GM18868 (cell line): ENCODE data around the gene PDE7B.
A peak's percentile ranks its signal among the peaks of the same experiment; 100 is the strongest.

ENCODE experiments used
- ATAC-seq: cut with Tn5 transposase; IDR thresholded peaks from one replicate; pipeline ENCODE4 v1.9.1; 2021; ENCODE audit warnings: mild to moderate bottlenecking, moderate library complexity; ENCODE audit not compliant: unreplicated experiment

The PDE7B gene

DNA sequence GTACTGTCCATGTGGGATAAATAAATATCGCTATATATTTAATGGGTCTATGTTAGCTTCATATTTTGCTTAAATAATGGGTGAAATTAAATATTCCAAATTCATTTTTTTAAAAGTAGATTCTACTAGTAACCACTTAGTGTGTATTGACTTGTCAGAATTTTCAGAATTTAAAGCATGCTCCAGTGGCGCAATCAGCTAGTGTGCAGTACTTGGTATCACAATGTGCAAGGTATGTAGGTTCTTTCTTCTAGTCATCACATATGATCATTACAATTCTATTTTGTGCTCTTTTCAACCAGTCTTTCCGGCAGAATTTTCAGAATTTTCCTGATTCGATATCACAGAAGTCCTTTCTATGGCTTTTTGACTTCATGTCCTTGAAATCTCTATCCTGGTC is 32.6 kb downstream of the PDE7B start:
- ATAC-seq = no peak

DNA sequence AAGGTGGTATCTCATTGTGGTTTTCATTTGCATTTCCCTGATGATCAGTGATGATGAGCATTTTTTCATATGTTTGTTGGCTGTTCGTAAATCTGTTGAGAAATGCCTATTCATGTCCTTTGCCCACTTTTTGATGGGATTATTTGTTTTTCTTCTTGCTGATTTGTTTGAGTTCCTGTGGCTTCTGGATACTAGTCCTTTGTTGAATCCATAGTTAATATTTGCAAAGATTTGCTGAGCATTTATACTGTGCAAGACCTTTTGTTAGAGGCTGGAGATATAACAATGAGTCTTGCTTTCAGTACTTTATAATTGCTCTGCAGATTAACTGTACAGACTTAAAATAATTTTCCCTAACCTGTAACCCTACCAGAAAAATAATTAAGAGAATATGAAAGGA is 35.6 kb downstream of the PDE7B start:
- no peak for ATAC-seq

DNA sequence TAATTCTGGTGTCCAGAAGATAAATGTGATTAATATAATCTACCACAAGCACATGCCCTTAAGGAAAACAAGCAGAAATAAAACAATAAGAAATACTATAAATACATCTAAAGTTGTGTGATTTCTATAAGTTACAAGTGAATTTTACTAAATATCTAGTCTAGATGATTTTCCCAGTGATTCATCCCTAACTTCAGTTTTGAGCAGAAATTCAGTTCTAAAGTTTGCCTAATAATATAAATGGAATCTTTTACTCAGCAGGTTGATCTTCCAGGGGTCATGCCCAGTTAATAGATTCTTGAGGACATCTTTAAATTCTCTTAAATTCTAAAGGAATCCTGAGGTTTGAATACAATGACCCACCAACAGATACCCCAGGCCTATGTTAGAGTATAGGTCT is 37.3 kb downstream of the PDE7B start:
- no peak for ATAC-seq

DNA sequence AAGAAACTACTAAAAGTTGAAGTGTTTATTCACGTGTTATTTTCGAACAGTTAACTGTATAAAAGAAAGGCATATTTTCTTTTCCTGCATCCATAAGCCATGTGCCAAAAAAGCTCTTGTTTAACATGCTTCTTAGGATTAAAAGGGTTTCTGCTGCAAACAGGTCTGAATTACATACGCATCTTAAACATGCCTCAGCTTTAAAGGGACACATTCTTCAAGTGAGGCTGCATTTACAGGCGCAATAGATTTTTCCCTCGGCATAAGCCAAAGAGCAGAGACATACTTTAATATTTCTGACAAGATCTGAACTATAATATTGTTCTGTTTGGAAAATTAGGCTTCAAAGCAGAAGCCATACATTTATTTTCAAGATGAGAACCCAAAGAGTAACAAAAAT is 39.4 kb downstream of the PDE7B start:
- no peak for ATAC-seq

DNA sequence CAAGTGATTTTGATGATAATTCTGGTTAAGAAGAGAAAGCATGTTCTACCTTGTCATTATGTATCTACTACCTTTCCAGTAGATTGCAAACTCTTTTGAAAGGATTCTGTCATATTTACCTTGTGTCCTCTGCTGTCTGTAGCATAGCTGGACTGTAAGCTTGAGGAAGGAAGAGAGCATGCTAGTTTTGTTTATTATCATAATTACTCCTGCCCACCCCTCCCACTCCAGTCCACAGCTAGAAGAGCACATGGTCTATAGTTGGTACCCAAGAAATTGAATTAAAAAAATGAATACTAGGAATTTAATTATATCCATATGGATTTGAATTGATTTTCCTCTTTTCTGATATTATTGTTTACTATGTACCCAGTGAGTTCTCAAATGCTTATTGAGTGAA is 40.2 kb downstream of the PDE7B start:
- ATAC-seq = no peak

DNA sequence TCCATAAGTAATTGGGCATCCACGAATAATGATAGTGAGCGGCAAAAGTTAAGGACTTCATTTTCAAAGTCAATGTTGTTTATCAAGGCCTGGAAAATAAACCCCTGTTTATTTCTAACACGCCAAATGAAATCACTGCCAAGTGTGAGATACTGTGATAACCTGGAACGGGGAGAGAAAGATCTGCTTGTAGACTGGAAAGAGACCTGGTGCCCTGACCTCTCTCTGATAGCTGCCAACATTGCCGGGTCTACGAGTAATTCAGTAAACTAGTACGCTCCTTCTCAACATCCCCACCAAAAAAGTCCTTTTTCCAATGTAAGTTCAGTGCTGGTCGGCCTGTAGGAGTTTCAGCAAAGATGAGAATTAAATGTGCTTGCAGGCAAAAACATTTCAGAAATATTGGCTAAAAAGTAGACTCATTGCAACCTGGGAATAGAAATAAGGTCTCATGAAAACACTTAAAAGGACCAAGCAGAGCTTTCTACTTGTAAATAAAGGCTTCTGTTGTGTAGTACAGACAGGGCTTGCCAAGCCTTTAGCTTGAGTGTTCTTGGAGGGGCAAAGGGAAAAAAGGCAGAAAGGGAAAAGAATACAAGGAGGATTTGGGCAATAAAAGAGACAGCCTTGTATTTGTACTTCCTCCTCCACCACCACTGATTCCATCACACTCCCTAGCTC is 43.9 kb downstream of the PDE7B start:
- no peak for ATAC-seq

DNA sequence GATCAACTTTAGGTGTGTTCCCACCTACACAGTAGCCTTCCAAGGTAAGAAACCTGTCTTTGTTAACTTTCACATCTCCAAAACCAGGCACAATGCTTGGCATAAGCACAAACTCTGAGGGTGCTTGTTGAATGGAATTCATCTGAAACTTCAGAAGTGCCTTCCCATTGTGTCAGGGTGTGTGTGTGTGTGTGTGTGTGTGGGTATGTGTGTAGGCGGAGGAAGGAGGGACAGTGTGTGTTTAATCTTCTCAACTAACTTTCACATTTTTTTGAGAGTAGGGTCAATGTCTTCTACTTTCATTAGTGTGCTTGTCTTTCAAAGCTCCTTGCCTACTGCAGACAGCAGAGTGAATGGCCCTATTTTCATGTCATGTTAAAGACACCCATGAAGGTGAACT is 45.6 kb downstream of the PDE7B start:
- no peak for ATAC-seq

DNA sequence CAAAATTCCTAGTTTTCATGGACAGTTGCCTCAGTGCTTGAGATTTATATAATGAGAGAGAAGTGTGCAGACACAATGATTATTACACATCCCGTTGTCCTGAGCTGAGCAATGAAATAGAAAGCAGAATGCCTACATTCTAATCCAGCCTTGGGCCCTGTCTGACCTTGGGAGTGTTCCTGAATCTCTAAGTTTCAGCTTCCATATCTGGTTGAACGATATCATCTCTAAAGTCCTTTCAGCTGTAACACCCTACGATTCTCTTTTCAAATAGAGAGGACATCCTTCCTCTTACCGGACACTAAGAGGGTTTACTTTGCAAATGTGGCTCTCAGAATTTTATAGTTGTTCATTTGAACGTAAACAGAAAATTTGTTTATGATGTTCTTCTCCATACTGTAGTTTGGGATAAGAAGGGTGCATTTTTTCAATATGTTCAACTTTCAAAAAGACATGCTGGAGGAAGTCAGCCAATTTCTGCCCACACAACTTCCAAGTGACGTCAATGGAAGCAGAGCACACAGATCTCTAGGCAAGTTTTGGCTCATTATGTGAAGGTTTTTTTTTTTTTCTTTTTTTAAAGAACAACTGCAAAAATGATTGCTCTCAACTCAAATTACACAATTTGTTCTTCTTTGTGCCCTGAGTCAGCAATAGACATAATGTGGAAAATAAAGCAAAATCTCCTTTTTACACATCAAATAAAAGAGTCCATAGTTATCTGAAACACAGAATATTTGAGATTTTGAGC is 50.4 kb downstream of the PDE7B start:
- no peak for ATAC-seq

DNA sequence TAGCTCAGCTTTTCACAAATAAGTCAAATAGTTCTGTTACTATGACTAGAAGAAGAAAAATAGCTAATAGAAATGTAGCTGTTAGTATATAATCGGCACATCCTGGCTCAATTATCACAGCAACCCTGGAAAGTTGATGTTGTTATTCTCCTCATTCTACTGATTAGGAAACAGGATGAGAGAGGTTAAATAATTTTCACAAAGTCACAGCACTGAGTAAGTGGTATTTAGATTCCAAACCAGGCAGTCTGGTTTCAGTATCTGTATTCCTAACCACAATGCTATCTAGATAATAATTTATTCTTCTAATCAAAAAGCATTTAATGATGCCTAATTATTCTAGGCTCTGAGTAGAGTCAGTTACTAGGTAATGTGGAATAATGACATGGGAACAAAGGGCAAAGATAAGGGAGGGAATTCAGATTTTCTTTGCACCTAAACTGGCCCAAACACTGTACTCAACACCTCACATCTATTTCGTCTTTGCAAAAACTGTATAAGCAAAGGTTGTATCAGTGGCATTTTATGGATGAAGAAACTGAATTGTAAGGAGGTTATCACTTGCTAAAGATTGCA is 51.3 kb downstream of the PDE7B start:
- ATAC-seq = no peak

DNA sequence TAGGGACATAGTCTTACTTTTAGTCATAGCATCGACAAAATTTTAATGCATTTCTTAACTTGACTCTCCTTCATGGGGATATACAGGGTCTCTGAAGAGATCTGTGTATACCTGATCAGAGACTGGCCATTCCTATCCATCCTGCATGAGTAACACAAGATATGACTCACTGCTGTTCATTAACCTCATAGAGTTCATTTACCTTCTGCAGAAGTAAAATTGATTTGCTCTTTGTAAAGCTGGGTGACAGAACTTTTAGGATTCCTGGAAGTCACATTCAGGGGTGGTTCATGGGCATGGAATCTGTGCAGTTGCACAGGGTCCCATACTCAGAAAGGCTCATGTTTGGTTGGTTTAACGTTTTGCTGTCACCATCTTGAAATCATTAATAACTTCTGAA is 53.2 kb downstream of the PDE7B start:
- no peak for ATAC-seq

DNA sequence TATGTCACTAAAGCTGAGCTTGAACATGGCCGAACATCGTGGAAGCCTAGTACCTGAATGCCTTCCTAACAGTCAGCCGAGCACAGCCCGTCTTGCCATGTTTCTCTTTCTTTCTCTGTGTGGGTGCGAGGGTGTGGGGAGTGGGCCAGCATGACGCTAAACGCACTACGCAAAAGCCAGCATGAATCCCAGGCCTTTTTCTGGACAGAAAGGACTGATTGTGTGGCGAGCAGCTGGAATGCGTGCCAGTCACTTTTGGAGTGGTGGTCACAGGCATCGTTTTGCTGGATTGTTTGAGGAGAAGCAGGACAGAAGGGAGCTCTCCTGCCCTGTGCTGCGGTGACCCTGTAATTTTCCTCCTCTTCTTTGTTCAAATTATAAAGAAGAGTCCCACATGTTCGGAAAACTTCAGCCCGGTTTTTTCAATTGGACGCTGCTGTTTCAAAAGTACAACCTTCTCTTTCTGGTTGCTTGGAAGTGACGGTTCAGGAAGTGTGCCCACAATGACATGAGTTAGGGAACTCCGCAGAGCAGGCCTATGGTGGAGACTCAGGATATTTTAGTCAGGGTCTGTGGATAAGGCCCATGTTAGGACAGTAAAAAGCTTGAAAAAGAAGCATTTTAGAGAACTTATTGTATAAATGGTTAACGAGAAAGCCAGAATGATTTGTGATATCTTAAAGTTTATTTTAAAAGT is 54.3 kb downstream of the PDE7B start:
- ATAC-seq = no peak

DNA sequence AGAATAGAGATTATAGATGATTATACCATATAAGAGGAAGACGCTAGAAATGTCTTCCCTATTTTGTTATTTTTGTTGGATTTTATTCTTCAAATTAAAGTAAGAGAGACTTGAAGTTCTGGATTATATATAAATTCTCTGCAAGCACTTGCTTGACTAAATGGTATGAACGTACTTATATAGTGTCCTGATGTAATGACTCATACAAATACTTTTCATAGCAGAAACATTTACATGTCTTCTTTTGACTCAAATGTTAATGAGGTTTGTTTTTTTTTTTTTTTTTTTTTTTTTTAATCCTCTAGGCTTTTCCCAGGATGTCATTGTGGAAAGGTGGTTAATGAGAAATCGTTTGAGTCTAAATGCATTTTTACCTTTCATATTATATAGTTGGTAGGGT is 55.0 kb downstream of the PDE7B start:
- ATAC-seq = no peak

DNA sequence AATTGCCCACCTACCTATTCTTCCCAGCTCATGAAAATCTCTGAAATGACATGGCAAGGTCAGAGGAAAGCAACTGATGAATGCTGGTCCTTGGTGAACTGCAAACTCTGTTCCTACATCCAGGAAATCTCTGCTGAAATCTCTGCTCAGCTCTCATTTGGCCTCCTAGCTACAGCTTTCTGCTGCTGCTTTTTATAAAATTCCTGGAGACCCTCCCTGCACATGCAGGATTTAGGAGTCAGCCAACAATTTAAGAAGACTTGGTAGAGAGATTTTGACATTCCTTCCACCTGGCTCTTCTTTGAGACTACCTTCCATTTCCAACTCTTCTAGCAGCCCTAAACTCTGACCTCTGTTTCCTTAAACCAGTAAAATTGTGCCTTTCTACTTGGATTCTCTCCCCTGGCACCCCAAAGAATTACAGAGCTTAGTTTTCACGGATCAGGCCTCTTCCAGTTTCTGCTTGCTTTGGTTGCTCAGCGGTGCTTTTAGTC is 55.5 kb downstream of the PDE7B start:
- ATAC-seq = no peak

DNA sequence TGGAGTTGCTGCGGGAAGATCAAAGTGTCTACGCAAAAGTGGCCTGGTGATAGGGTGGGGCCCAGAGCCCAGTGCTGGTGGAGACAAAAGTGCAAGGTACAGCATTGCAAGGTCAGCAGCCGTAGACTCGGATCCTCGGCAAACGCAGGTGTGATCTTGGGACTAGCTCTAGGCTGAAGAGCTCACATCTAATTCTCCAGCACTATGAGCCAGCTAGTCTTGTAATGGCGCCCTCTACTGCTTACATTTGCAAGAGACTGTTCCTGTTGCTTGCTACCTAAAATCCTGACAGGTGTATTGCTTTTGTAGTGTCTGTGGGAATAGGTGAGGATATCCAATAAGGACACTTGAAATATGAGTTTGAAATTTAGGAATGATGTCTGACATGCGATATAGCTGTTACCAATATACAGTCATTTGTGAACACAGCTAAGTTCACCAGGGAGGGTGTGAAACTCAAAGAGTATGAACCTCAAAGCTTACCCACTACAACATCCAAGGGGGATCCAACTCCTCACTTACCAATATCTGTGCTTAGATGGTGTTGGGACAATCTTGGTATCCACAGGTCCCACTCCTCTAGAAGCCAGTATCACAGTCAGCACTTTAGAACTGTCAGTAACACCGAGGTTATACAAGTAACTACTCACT is 58.4 kb downstream of the PDE7B start:
- peak; percentile 78 for ATAC-seq

DNA sequence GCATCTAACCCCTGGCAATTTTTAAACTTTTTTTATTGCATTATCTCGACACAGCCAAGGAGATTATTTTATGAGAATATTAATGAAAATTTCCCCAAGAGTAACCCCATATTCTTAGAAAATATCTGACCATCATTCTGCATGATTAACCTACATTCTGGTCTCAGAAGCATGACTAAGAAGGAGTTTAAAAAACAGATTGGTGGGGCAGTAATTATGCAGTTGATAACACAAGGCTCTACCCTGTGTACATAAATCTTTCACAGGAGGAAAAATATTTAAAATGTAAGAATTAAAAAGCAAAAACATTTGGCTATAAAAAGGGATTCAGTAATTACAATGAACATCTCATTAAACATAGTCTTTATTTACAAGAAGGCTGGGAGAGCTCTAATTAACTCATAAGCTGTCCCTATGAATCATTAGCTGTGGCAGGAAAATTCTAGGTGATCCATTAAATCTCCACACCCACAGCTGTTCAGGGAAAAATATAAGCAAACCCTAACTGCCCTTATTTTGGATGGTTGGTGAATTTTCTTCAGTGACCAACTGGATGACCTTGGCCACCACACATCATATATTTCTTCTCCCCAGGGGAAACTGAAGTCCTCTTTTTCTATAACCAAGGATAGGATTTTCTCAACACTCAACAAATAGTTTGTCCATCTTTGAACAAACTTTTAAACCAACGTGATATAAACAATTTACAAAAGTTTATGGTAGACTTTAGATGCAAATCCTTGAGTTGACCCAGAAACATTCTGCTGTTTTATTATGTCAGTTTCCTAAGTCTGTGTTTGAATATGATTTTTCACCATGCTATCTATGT is 59.5 kb downstream of the PDE7B start:
- ATAC-seq = no peak

DNA sequence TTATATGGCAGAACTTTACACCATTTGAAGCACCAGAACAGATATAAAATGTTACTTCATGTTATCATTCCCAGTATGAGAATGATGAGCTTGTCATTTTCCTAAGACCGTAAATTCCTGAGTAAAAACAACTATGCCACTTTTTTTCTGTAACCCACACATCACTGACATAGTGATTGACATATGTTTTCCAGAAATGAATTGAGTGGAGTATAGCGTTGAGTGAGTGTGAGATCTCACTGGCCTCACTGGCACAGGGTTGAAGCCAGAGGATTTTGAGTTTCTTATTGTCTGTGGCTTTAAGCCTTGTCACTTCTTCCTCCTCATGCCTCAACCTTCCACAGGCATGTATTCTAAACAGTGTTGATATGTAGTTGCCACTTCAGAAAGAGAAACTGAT is 62.3 kb downstream of the PDE7B start:
- ATAC-seq = no peak

DNA sequence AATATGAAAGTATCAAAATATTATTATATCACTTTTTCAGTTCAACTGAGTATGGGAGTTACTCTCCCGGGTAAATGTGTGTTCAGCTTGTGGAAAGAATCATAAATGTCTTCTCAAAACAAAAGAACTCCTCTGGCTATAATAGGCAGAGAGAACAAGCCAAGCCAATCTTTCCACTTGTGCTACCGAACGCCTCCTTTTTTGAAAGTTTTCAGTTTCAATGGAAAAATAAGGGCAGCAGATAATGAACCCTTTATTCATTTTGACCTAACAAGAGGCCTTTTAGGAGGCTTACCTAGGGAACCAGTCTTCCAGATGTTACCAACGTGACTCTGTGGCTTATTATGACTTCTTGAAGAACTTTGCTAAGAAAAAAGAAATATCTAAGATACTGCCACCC is 67.5 kb downstream of the PDE7B start:
- ATAC-seq = no peak

DNA sequence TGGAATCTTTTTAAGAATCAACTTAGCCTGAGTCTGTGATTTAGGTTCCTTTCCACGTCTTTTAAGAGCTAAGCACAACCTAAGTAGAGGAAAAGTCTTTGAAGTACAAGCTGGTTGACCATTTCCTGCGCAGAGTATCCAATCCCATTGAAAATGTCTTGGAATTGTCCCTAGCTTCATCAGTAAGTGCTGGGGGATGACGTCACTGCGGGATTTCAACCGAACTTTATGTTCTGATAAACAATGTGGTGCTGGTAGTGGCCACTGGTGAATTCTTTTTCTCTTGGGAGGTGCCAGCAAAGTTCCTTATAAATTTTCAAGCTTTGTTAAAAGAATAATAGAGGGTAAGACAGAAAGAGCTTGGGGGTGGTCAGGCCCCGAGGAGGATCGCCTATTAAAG is 69.2 kb downstream of the PDE7B start:
- ATAC-seq = no peak

DNA sequence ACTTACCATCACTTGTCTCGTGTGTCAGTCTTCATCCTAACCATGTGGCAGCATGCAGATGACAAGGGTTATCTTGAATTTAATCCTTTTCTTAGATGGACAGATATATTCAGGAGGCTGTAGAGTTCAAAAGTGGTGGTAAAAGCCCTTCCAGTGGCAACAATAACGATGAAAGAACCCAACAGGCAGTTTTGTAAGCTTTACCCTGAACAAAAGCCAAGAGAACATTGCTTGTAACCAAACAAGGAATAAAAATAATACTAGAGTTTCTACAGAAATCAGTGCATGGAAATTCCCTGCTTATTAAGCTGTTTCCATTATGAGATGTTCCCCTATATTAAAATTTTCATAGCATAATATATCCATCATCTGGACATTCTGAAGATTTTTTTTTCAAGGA is 69.7 kb downstream of the PDE7B start:
- ATAC-seq = no peak

DNA sequence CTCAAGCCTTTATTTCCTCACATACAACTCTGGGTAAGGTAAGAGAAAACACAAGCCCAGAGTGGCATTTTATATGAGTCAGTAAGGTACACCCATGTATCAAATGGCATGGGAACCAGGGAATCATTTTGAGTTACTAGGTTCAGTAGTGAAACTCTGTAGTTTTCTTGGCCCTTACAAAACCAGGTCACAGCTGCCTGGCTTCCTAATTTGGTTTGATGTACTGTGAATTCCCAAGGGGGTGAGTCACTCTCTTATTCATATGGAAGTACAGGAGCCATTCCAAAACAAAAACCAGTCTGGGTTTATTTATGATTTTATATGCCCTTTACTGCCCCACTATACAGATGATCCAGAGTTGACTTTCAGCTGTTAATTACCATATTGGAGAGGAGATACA is 70.7 kb downstream of the PDE7B start:
- ATAC-seq = no peak
